Fibroblast of skin of abdomen (primary cell): Measurements from ENCODE around the gene ABCG1.

Experiments
- DNase-seq: peaks from one replicate; pipeline ENCODE4 v3.0.0-alpha.2; 2013

Gene ABCG1

DNA sequence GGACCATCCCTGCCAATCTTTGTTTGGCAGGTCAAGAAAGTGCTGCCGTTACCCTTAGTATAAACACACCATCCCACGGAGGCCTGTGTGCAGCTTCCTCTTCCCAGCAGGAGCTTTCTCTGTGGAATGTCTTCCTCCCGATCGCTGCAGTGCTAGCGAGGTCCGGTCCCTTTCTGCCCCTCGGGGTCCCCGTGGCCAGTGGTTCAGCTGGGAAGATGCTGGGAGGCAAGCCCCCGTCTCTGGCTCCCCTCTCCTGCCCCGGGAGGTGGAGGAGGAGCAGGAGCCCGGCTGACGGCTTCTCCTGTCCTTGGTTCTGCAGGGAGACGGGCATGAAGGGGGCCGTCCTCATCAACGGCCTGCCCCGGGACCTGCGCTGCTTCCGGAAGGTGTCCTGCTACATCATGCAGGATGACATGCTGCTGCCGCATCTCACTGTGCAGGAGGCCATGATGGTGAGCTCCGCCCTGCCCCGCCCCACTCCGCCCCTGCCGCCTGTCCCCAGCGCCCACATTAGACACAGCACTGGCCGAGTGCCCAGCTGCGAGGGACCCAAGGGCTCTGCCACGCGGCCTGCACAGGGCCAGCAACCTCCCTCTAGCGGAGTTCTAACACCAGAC is 54.2 kb downstream of the ABCG1 start:
- DNase-seq: no peak

DNA sequence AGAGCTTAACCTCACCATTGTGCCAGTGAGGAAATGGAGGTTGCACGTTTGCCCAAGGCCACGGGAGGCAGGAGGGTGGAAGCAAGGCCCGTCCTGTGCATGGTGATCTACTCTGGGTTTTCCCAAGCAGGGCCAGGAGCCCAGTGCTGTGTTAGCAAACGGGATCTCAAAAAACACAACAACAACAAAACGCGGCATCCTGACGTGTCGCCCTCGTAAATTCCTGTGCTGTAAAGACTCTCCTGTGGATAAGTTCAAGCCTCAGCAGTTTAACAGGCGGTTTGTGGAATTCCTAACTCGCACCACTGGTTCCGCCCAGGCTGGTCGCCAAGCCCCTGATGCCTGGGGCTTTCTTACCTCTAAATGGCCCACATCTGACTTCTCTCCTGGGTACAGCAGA is 57.1 kb downstream of the ABCG1 start:
- DNase-seq: no peak

DNA sequence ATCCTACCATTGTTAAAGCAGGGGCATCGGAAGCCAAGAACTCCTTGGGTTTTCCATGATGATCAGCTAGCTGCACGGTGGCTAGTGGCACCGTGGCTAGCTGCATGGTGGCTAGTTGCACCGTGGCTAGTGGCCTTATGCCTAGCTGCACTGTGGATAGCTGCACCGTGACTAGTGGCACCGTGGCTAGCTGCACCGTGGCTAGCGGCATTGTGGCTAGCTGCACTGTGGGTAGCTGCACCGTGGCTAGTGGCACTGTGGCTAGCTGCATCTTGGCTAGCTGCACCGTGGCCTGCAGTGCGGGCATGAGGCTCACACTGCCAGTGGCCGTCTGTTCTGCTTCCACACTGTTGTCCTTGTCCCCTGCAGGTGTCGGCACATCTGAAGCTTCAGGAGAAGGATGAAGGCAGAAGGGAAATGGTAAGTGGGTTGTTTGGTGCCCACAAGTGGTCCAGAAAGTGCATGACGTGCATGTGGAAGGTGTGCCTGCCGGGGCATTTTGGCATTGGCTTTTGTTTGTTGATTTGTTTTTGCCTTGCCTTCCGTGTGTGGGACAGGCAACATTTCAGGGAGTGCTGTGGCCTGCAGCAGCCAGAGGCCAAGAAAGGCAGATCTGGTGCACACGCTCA is 57.7 kb downstream of the ABCG1 start:
- DNase-seq: no peak

DNA sequence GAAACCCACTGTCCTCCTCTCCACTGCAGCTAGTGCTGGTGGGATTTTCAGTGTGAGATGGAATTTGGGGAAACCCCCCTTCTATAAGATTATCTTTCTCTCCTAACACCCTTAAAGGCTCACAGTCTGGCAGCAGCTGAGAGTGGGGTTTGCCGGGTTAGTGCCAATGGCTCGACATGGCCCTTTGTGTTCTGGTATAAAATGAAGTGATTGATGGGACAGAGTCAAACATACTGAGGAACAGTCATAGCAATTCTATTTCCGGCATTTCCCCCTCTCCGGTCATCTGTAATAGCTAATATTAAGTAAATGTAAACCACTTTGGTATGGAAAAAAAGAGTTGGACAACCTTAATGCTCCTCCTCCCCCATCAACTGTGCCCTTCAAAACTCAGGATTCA is 58.7 kb downstream of the ABCG1 start:
- DNase-seq: peak; percentile 29

DNA sequence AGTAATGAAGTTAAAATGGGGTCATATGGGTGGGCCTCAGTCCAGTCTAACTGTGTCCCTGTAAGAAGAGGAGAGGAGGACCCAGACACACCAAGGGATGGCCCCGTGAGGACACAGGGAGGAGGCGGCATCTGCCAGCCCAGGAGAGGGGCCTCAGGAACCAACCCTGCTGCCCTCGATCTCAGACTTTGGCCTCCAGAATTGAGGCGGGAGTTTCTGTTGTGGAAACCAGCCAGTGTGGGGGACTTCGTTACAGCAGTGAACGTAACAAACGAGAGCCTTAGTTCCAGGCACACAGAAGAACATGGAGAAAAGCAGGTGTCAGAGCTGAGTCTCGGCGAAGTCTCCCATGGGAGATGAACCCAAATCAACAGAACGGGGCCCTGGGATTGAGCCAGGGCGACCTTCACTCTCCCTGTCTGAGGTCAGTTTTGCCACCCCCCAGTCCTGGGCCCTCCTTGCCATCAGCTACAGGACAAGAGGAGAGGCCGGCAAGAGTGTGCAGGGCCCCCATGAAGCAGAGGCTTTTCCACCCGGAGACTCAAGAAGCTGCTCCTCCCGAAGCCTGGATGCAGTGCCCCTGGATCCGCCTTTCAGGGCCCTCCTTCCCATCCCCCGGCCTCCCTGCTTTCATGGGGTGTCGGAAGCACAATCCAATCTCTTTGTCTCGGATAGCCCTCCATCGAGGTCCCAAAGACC is 59.7 kb downstream of the ABCG1 start:
- no peak for DNase-seq

DNA sequence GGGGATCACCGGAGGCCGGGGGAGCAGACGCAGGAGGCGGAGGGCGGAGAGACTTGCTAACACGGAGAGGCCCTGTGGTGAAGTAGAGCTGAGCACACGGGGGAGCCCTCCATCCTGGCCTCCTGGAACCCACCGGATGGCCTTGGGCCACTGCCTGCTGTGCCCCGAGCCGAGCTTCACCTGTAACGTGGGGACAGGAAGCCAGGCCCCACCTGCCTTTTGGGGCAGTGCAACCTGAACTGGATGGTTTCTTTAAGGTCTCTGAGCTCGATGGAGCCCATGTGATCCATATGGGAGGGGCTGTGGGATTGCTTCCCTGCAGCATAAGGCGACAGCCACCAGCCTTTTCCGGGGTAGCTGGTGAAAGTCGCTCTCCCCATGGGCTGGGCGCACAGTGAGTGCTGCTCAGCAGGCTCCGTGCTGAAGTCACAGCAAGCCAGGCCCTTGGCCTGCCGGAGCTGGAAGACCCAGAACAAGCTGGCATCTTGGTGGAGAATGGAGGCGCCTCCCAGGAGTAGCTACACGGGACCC is 60.5 kb downstream of the ABCG1 start:
- DNase-seq: no peak

DNA sequence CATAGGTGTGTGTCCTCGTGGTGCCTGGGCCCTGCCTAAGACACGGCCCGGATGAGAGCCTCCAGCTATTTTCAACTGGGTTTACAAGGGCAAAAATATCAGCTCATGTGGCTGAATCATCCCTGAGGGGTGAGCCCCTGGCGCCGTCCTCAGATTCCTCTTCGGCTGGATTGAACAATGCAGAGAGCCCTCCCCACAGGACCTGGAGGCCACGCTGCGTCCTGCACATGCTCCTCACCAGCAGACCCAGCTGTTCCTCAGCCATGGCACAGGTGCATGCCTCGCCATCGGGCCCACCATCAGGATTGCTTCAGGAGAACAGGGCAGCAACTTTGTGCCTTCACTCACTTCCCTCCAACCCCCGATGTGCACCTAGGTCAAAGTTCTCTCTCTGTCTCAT is 60.9 kb downstream of the ABCG1 start:
- no peak for DNase-seq

DNA sequence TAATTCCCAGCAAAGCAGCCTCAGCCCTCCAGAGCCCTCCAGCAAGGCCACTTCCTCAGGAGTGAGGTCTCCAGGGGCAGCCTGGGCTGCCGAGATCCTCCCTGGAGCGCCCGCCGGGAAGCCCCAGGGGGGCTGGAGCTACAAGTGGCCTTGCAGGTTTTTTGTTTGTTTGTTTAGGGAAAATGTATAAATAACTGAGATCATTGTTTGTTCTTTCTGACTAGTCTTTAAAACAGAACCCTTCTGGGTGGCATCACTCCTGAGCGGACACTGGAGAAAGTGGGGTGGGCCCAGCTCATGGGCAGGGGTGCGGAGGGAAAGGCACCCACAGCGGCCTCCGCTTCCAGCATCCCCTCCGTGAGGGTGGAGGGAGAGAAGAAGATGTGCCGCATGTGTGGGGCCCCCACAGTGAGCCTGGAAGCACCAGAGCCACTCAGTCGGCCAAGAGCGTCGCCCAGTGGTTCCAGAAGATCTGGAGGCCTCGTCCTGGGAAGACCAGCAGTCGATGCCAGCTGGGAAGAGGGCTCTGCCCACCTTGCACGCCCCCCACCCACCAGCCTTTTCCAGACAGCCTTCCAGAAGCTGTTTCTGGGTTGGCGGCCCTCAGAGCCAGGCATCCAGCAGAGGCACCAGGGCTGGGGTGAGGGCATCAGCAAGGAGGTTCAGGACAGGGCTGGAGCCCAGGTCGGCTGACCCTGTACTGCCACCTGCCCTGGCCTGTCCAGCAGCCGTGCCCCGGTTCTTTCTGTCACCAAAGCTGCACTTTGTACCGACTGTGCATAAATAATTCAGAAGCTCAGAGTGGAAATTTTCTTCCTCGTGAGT is 61.6 kb downstream of the ABCG1 start:
- DNase-seq: no peak

DNA sequence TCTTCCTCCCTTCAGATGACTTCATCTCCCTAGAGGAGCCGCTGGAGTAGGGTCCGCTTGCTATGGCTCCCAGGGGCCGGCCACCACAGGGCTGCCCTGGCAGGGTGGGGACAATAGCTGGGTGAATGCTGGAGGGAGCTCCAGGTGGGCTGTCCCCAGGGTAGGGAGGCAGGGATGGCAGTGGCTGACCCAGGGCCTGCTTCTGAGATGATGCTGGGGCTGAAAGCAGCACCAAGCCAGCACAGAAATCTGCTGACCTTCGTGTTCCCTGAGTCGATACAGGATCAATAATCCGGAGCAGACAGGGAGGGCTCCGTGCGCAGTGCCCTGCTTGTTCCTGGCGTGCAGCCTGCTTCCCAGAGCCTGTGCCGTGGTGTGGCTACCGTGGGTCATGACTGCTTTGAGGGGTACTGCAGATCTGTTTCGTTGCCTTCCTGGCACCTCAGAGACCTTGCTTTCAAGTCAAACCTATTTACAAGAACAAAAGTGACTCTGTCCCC is 62.3 kb downstream of the ABCG1 start:
- DNase-seq: no peak

DNA sequence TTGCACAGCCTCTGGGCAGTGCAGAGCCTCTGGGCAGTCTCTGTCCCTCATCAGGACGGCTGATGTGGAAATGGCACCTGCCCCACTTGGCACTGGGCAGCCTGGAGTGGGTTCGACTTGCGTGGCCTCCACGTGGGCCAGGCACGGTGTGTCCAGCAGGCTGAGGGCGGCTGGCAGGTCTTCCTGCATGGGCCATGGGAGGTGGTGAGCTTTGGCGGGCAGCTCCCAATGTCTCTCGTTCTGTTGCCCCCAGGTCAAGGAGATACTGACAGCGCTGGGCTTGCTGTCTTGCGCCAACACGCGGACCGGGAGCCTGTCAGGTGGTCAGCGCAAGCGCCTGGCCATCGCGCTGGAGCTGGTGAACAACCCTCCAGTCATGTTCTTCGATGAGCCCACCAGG is 63.1 kb downstream of the ABCG1 start:
- DNase-seq: no peak

DNA sequence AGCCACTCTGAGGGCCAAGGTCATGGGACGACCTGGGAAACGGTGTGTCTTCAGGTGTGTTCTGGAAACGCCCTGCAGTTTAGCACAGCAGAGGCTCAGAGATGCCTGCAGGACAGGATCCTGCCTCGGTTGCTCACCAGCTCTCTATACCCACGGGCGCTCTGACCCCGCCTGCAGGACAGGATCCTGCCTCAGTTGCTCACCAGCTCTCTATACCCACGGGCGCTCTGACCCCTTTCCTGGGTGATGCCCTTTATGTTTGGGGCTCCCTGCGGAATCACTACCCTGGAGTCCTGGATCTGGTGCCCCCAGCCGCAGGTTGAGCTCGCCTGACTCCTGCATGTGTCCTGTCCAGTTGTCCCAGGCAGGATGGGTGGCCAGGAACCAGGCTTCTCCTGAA is 63.8 kb downstream of the ABCG1 start:
- DNase-seq: no peak

DNA sequence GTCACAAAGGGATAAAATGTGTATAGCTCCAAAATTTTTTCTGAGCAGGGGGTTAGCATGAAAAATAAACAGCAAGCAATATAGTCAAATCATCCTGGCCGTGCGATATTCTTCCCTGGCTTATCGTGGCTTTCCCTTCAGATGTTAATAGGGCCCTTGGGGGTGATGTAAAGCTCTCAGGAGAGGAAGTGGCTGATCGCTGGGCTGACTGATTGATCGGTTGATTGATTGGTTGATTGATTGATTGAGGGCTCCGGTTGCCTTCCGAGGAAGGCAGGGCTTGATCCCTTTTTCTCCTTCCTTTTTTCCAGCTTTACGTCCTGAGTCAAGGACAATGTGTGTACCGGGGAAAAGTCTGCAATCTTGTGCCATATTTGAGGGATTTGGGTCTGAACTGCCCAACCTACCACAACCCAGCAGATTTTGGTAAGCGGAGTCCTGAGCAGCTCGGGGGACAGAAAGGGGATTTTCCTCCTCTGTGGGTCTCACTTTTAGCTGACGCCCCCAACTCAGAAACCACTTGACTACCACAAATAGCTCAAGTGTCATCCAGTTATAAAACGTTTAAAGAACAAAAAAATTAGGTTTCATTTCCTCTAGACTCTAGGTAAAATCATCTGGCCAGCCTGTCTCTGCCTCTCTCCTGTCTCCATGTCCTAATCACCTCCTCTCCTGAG is 66.8 kb downstream of the ABCG1 start:
- no peak for DNase-seq

DNA sequence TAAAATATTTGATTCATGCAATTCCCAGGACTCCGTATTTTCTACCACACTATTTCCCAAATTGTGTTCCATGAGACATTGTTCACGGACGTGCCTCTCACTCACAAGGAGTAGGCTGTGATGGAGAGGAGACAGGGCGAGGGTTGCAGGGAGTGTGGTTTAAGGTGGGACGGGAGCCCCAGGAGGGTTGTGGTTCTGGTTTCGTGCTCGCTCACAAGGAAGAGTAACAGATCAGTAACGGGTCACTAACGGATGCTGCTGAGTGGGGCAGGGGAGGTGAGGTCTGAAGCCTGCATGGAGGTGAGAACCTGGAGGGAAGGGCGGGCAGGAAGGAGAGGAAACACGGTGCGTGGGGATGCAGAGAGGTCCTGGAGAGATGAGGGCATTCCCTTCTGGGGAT is 67.5 kb downstream of the ABCG1 start:
- no peak for DNase-seq

DNA sequence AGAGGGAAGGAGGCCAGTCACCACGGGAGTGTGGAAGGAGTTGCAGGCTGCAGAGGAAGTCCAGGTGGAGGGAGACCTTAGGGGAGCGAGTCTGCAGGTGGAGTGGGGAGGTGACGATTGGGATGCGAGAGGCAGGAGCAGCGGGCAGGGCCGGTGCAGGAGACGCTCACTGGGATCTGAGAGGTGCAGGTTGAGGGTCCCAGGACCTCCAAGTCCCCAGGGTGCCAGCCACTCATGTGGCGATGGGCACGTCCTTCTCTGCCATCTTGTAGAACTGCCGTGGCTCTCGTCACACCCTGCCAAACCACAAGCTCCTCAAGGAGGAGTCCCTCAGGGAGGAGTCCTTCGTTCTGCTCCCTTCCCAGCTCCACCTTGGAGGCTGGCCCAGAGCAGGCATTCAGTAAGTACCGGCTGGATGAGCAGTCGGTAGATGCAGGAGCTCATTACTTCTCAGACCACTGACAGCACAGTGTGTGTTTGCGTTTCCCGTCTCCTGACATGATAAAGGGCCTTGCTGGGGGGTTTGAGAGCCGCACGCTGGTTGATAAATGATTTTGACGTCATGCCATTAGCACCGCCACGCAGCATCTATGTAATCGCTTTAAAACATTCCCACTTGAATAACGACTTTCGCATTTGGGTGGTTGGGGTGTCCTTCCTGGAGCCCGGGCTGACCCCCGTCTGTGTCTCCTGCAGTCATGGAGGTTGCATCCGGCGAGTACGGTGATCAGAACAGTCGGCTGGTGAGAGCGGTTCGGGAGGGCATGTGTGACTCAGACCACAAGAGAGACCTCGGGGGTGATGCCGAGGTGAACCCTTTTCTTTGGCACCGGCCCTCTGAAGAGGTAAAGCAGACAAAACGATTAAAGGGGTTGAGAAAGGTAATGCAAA is 68.5 kb downstream of the ABCG1 start:
- DNase-seq: no peak

DNA sequence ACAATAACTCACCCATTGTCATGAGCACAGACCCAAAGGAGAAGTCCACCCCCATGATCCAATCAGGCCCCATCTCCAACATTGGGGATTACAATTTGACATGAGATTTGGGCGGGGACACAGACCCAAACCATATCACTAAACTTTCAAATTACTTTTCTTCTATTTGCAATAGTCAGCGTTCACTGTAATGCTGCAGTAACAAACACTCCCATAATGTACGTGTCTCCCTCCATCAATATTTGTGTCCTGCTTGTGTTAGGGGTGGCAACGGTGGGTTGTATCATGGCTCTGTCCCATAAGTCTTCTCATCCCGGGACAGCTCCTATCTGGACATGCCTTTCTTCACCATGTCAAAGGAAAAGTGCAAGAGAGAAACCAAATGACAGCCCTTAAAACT is 70.0 kb downstream of the ABCG1 start:
- DNase-seq: no peak

DNA sequence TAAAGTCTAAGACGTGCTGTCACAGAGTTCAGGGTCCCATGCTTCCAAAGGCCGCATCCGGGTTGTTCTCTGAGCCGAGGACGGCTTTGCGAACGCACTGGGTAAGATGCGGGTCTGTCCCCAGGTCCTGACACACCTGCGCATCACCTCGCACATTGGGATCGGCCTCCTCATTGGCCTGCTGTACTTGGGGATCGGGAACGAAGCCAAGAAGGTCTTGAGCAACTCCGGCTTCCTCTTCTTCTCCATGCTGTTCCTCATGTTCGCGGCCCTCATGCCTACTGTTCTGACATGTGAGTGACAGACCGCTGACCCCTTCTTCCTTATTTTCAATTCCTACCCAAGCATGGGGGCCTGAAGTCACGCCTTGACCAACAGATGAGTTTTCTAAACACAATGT is 71.0 kb downstream of the ABCG1 start:
- no peak for DNase-seq

DNA sequence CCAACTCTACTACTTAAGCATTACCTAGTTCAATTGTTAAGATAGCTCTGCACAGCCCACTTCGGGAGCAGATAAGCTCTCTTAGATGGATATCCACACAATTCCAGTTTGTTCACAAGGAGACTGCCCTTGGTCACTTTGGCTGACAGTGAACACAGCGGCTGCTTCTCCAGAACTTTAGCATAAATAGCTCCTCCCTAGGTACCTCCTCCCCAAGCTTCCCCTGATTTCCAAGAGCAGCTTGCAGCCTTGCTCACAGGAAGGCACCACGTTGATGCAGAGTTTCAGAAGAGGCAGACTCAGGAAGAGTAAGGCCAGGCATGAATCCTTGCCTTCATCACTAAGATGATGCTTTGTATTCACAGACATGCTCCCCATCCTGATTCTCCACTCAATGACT is 71.6 kb downstream of the ABCG1 start:
- no peak for DNase-seq

DNA sequence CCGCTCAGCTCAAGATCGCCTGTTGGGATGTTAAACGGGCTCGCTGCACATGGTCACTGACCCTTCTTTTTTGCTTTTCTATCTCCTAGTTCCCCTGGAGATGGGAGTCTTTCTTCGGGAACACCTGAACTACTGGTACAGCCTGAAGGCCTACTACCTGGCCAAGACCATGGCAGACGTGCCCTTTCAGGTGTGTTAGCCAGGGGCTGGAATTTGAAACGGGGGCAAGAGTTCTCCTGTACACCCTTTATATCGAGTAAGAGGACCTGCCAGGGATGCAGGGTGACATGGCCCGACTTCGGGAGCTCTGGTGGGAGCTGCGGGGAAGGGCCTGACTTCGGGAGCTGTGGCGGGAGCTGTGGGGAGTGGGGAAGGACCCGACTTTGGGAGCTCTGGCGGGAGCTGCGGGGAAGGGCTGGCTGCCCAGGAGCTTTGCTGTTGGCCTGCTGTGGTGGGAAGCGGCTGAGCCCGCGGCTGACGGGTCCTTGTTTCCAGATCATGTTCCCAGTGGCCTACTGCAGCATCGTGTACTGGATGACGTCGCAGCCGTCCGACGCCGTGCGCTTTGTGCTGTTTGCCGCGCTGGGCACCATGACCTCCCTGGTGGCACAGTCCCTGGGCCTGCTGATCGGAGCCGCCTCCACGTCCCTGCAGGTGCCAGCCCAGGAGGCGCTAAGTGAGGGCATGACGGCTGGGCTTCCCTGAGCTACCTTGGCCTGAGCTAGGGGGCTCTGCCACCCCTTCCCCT is 72.2 kb downstream of the ABCG1 start:
- no peak for DNase-seq

DNA sequence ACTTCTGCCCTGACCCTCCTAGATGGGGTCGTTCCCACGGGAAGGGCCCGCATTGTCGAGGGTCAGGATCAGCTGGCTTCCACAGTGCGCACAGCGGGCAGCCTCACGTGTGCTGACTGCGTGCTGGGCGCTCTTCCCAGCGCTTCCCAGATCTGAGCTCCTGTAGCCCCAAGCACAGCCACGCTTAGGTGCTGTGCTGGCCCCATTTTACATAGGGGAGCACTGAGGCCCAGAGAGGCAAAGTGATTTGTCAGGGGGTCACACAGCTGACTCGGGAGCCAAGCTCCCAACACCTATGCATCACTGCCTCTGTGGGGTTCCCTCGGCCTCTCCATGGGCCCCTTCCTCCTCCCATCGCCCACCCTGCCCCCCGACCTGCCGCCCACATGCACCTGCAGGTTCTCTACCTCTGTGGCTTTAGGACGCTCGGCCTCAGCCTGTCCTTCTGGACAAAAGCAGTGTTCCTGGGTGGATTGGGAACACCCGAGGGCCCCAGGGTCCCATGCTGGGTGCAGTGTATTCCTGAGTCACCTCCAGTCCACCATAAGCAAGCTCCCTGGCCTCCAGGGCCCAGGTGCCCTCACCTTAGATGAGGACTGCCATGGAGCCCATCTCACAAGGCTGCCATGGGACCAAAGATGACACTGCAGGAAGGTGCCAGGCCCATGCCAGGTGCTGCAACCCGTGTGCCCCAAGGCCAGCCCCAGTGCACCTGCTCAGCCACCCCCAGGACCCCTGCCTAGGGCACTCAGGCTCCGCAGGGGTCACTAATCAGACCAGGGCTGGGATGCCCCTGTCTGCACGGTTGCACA is 73.0 kb downstream of the ABCG1 start:
- no peak for DNase-seq
